Bronchial epithelial cell (primary cell): ENCODE results near the gene MYBPC1. TPM values are rescaled to one million over a fixed set of nuclear protein-coding genes. Genes with fewer than 3 reads are reported as not detected.
"Not testable (repeated sequence)": the region's sequence is repeated elsewhere in the genome, so short reads cannot be mapped to it uniquely, and the experiment has no call there.

Source experiments
- DNase-seq: peaks from one replicate; pipeline ENCODE4 v3.0.0-alpha.2; 2010; ENCODE audit warnings: low read depth
- FAIRE-seq: peaks from 2 replicates; lab custom pipeline; 2011; peaks lifted over from hg19 to GRCh38; lab: Jason Lieb, UNC
- H3K27me3 ChIP-seq: 2 replicates; pipeline ENCODE4 v1.5.1; 2011; ENCODE audit warnings: low read length; ENCODE audit not compliant: control insufficient read depth, insufficient read depth
- H3K36me3 ChIP-seq: 2 replicates; pipeline ENCODE4 v1.5.1; 2011; ENCODE audit warnings: low read length; ENCODE audit not compliant: control insufficient read depth, insufficient read depth
- H3K4me3 ChIP-seq: 2 replicates; pipeline ENCODE4 v1.5.1; 2011; ENCODE audit warnings: mild to moderate bottlenecking, low read depth, low read length, control low read depth
- CTCF ChIP-seq: IDR thresholded peaks from 2 replicates; pipeline ENCODE4 v1.5.1; 2011; ENCODE audit warnings: mild to moderate bottlenecking, moderate library complexity, low read length, control low read depth, inconsistent platforms; ENCODE audit not compliant: insufficient read depth, severe bottlenecking
- total RNA-seq: library from RNA; depleted of rRNA; stranded (reverse); fragments of >200 nt; gene quantifications from 2 replicates; pipeline ENCODE4 v1.2.1, GENCODE V29; 2014

MYBPC1 gene
- total RNA-seq, result not detected in 2 replicates

GRCh38 chr12:101594700-101595099, at the start of gene MYBPC1:
Gene MYBPC1, plus strand, starts transcription at chr12:101594971. Its CDS starts 100 bp downstream, at chr12:101595071.
- FAIRE-seq, result no peak
- no peak for DNase-seq
- H3K36me3 ChIP-seq, result no peaks in the 10 kb centered on the region
- no peak for TF ChIP-seq CTCF
- H3K27me3 ChIP-seq, result no peaks in the 10 kb centered on the region
- H3K4me3 ChIP-seq, result no peak within 1 kb of the TSS

- Histone ChIP-seq H3K36me3 (no peaks in the 10 kb centered on the region), H3K27me3 (no peaks in the 10 kb centered on the region), H3K4me3 (no peak overlapping the region)
- FAIRE-seq (no peak), DNase-seq (no peak)
- no peak for TF ChIP-seq CTCF
Measured at GRCh38 chr12:101551362-101552114, 43.2 kb upstream of the MYBPC1 start.

GRCh38 chr12:101552277-101552676, 42.5 kb upstream of the MYBPC1 start:
- FAIRE-seq (no peak), DNase-seq (peak; percentile 30)
- H3K36me3 ChIP-seq, result no peaks in the 10 kb centered on the region
- no peaks in the 10 kb centered on the region for H3K27me3 ChIP-seq
- H3K4me3 ChIP-seq, result no peak overlapping the region
- TF ChIP-seq CTCF, result no peak

GRCh38 chr12:101557094-101557493, 37.7 kb upstream of the MYBPC1 start:
- DNase-seq, result no peak
- TF ChIP-seq CTCF, result no peak
- FAIRE-seq, result no peak
- Histone ChIP-seq H3K27me3 (no peaks in the 10 kb centered on the region), H3K36me3 (no peaks in the 10 kb centered on the region), H3K4me3 (no peak overlapping the region)

GRCh38 chr12:101558726-101559125, 36.0 kb upstream of the MYBPC1 start:
- DNase-seq, FAIRE-seq, H3K4me3 ChIP-seq, H3K36me3 ChIP-seq, H3K27me3 ChIP-seq: not testable (repeated sequence)

GRCh38 chr12:101563212-101563611, 31.6 kb upstream of the MYBPC1 start:
- Histone ChIP-seq H3K27me3 (peaks cover 3% of the 10 kb centered on the region), H3K36me3 (no peaks in the 10 kb centered on the region), H3K4me3 (no peak overlapping the region)
- DNase-seq (peak; percentile 31), FAIRE-seq (peak; percentile 72)
- no peak for TF ChIP-seq CTCF
